Measurements from ENCODE around the gene RNU1-3. TPM values are rescaled to one million over a fixed set of nuclear protein-coding genes. Genes with fewer than 3 reads are reported as not detected.
"Not testable (repeated sequence)": the region's sequence is repeated elsewhere in the genome, so short reads cannot be mapped to it uniquely, and the experiment has no call there.

RNU1-3 gene
- total and polyA plus RNA-seq, 12 donors = under 0.01 to 5,330 (median 1,268) TPM; not detected in 4

GRCh38 chr1:16646716-16647115, 20.0 kb downstream of the RNU1-3 start:
- 67 to 98% methylated on average over 3 to 8 of the region's 17 CpGs; no CpG with 5 or more reads in 2 of the 4 donors for WGBS, 4 donors
- intact Hi-C loops (cut with DNase I); H3K9me3 ChIP-seq (replicated peaks in 1 of 3); H3K4me3 ChIP-seq; H3K27me3 ChIP-seq; H3K36me3 ChIP-seq (replicated peaks in 1 of 2); H3K27ac ChIP-seq: not testable (repeated sequence)
- DNase-seq = peak in 2 of 7 donors; percentile 13
- H3K4me1 ChIP-seq (replicated peaks in 1 of 2) = peaks cover 21 to 31% of the 10 kb centered on the region in 2 donors

GRCh38 chr1:16646061-16646664, 20.6 kb downstream of the RNU1-3 start:
- H3K9me3 ChIP-seq (replicated peaks in 1 of 3); intact Hi-C loops (cut with DNase I); H3K27ac ChIP-seq; H3K4me3 ChIP-seq; H3K27me3 ChIP-seq; H3K36me3 ChIP-seq (replicated peaks in 1 of 2): not testable (repeated sequence)
- peaks cover 21 to 32% of the 10 kb centered on the region in 2 donors for H3K4me1 ChIP-seq (replicated peaks in 1 of 2)
- DNase-seq = peak; percentile 2 to 54 (median 16)
- WGBS, 4 donors = 87 to 92% (median 88%) methylated on average over 13 to 15 of the region's 15 CpGs

- intact Hi-C loops (cut with DNase I); H3K36me3 ChIP-seq (replicated peaks in 1 of 2); H3K27me3 ChIP-seq; H3K9me3 ChIP-seq (replicated peaks in 1 of 3): not testable (repeated sequence)
- 65 to 83% (median 78%) methylated on average over 4 to 7 of the region's 7 CpGs for WGBS, 4 donors
- peak; percentile 17 to 73 (median 60) for DNase-seq
- peak overlapping the region in 4 of 5 donors; percentile 21 to 76 (median 70) for H3K27ac ChIP-seq
- peak overlapping the region in 2 of 4 donors; percentile 66 to 74 for H3K4me3 ChIP-seq
- peaks cover 21 to 32% of the 10 kb centered on the region in 2 donors for H3K4me1 ChIP-seq (replicated peaks in 1 of 2)
Measured at GRCh38 chr1:16645271-16646060, 21.3 kb downstream of the RNU1-3 start.

- H3K4me3 ChIP-seq = peak overlapping the region; percentile 66 to 91 (median 77)
- 7 to 10% (median 7%) methylated on average over 46 to 61 of the region's 61 CpGs for WGBS, 4 donors
- H3K4me1 ChIP-seq (replicated peaks in 1 of 2) = peaks cover 21 to 32% of the 10 kb centered on the region in 2 donors
- TF ChIP-seq CTCF (IDR thresholded peaks at IDR 0.05) = peak in 5 of 6 experiments; percentile 11 to 64 (median 40)
- TF ChIP-seq POLR2A (IDR thresholded peaks at IDR 0.05) = peak; percentile 38 to 45
- H3K9me3 ChIP-seq (replicated peaks in 1 of 3); H3K36me3 ChIP-seq (replicated peaks in 1 of 2); H3K27me3 ChIP-seq; intact Hi-C loops (cut with DNase I): not testable (repeated sequence)
- H3K27ac ChIP-seq = peak overlapping the region; percentile 12 to 76 (median 69)
- DNase-seq = peak; percentile 94 to 100 (median 97)
Measured at GRCh38 chr1:16644482-16645270, 22.1 kb downstream of the RNU1-3 start.

GRCh38 chr1:16644193-16644481, 22.6 kb downstream of the RNU1-3 start:
- Histone ChIP-seq H3K36me3 (replicated peaks in 1 of 2) (no peaks in the 10 kb centered on the region), H3K4me3 (peak overlapping the region; percentile 66 to 91 (median 77)), H3K27ac (peak overlapping the region in 4 of 5 donors; percentile 12 to 76 (median 70)), H3K27me3 (no peaks in the 10 kb centered on the region), H3K9me3 (replicated peaks in 1 of 3) (no peaks in the 10 kb centered on the region), H3K4me1 (replicated peaks in 1 of 2) (peaks cover 21 to 32% of the 10 kb centered on the region in 2 donors)
- DNase-seq = no peak
- WGBS, 4 donors = 0 to 1% (median 0%) methylated on average over 16 of the region's 16 CpGs
- TF ChIP-seq CTCF (IDR thresholded peaks at IDR 0.05) = no peak
- no peak for TF ChIP-seq POLR2A (IDR thresholded peaks at IDR 0.05)
- intact Hi-C loops (cut with DNase I) = no loop called here

- intact Hi-C loops (cut with DNase I) = not testable (repeated sequence)
Measured at GRCh38 chr1:16643476-16644192, 23.1 kb downstream of the RNU1-3 start.

GRCh38 chr1:16643001-16643411, 23.7 kb downstream of the RNU1-3 start:
- WGBS, 4 donors = 83 to 87% (median 83%) methylated on average over 4 of the region's 4 CpGs
- Histone ChIP-seq H3K4me1 (replicated peaks in 1 of 2) (peaks cover 21 to 32% of the 10 kb centered on the region in 2 donors), H3K4me3 (peak overlapping the region in 1 of 4 donors; percentile 74)
- intact Hi-C loops (cut with DNase I); H3K27me3 ChIP-seq; H3K9me3 ChIP-seq (replicated peaks in 1 of 3); H3K27ac ChIP-seq; H3K36me3 ChIP-seq (replicated peaks in 1 of 2): not testable (repeated sequence)
- DNase-seq = peak; percentile 3 to 62 (median 42)

More at GRCh38 chr1:16643476-16644192, 23.1 kb downstream of the RNU1-3 start:
- not testable (repeated sequence) for H3K27me3 ChIP-seq; H3K9me3 ChIP-seq (replicated peaks in 1 of 3); H3K36me3 ChIP-seq (replicated peaks in 1 of 2)
- peak overlapping the region; percentile 66 to 91 (median 77) for H3K4me3 ChIP-seq
- H3K4me1 ChIP-seq (replicated peaks in 1 of 2) = peaks cover 21 to 32% of the 10 kb centered on the region in 2 donors
- peak overlapping the region in 3 of 5 donors; percentile 69 to 76 (median 72) for H3K27ac ChIP-seq
- WGBS, 4 donors = 22 to 32% (median 26%) methylated on average over 12 of the region's 12 CpGs
- peak; percentile 10 to 61 (median 39) for DNase-seq
